Stomach (tissue), 9 donors: ENCODE data around the gene ARHGAP32. TPM values are rescaled to one million over a fixed set of nuclear protein-coding genes. Genes with fewer than 3 reads are reported as not detected.

Experiments
- DNase-seq, 2 donors: peaks; one replicate each; pipeline versions ENCODE4 v3.0.0 to v3.0.0-alpha.2; 2013 to 2019
- H3K27ac ChIP-seq, 5 donors: fragments of 200-600 bp in 4 of 5; sonication (generic) in 4 of 5; one replicate each; pipeline ENCODE4 v1.5.1; 2013 to 2019; ENCODE audit warnings: mild to moderate bottlenecking in 1 of 5, moderate library complexity in 1 of 5
- H3K27me3 ChIP-seq, 3 donors: fragments of 200-600 bp; sonication (generic); one replicate each; pipeline ENCODE4 v1.5.1; 2017 to 2019; ENCODE audit warnings: mixed run types in 1 of 3
- H3K36me3 ChIP-seq, 4 donors: fragments of 200-600 bp; sonication (generic); 1 replicate in 3 of 4; 2 replicates in 1 of 4; pipeline ENCODE4 v1.5.1; 2016 to 2019
- H3K4me1 ChIP-seq, 4 donors: fragments of 200-600 bp; sonication (generic); one replicate each; pipeline ENCODE4 v1.5.1; 2016 to 2019
- H3K4me3 ChIP-seq, 4 donors: fragments of 200-600 bp; sonication (generic) in 3 of 4; one replicate each; pipeline ENCODE4 v1.5.1; 2016 to 2019; ENCODE audit warnings: mild to moderate bottlenecking in 1 of 4
- H3K9me3 ChIP-seq, 4 donors: fragments of 200-600 bp; sonication (generic); one replicate each; pipeline ENCODE4 v1.5.1; 2016 to 2019
- EP300 ChIP-seq: sonication (generic); formaldehyde crosslinking; IDR thresholded peaks from one replicate; pipeline ENCODE4 v1.6.1; 2017; ENCODE audit warnings: antibody characterized with exemption
- POLR2A ChIP-seq, 4 donors: fragments of 450-650 bp; IDR thresholded peaks; one replicate each; pipeline ENCODE4 v1.6.1; 2016; ENCODE audit warnings: antibody characterized with exemption in 4 of 4, control low read depth in 2 of 4, mild to moderate bottlenecking in 1 of 4, moderate library complexity in 1 of 4
- POLR2AphosphoS5 ChIP-seq, 3 donors: sonication (generic); formaldehyde crosslinking; IDR thresholded peaks; one replicate each; pipeline ENCODE4 v1.6.1; 2016; ENCODE audit warnings: antibody characterized with exemption in 3 of 3
- WGBS, 5 donors: extraction: QIAGEN DNeasy Blood & Tissue Kit in 3 of 5; methylation state at CpG; one replicate each; pipeline versions ENCODE4 v1.1.5 to v1.1.7; 2013 to 2018; 5-methylcytosine and 5-hydroxymethylcytosine counted together
- intact Hi-C: fragments of 100-400 bp; cut with DNase I; formaldehyde crosslinking; loops from one replicate; pipeline ENCODE4 v1.15.1; 2023; ENCODE audit warnings: low total_unique reads
- polyA plus RNA-seq, 3 donors: library from polyadenylated mRNA; stranded (reverse); fragments of 200-250 nt; gene quantifications; one replicate each; pipeline ENCODE4 v1.2.3, GENCODE V29; 2013
- total RNA-seq, 5 donors: library from RNA; depleted of rRNA; stranded (reverse); fragments of >200 nt; gene quantifications; one replicate each; pipeline versions ENCODE4 v1.1.0 to v1.2.3, GENCODE V29; 2014 to 2016
- TF ChIP-seq, protein P1 (sequence below), 7 experiments: fragments of 450-650 bp in 4 of 7; fragments of 200-600 bp in 3 of 7; sonication (generic) in 3 of 7; IDR thresholded peaks; one replicate each; pipeline ENCODE4 v1.5.1; 2016 to 2019; ENCODE audit warnings: antibody characterized with exemption in 7 of 7, control low read depth in 2 of 7, mild to moderate bottlenecking in 1 of 7
- donor health status: healthy with polysubstance abuse.
- donor health status: Bipolar disorder and iron deficiency.
- donor health status: healthy.

Gene ARHGAP32
- total and polyA plus RNA-seq, 8 donors, result 2.9 to 70.1 (median 34.3) TPM

DNA sequence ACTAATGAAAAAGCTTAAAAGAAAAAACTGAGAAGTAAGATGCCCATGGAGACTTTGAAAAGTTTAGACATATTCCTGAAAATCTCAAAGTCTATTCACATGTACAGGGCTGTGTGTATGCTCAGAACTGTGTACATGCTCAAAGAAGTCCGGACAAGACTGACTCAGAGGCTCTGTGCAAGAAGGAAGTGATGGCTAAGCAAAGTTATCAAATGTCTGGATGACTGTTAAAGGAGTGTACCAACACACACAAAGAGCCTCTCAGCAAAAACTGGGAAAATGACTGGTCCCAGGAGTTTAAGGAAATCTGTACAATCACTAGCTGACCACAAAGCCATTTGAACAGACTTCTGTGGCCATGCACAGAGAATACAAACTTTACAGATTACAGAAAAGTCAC is 33.1 kb upstream of the ARHGAP32 start:
- no peak overlapping the region for H3K27ac ChIP-seq
- peak in 1 of 3 donors; percentile 26 for TF ChIP-seq POLR2AphosphoS5 (IDR thresholded peaks at IDR 0.05)
- no peak for TF ChIP-seq POLR2A (IDR thresholded peaks at IDR 0.05)
- WGBS, 5 donors, result 71 to 88% (median 76%) methylated on average over 1 of the region's 1 CpG
- H3K4me3 ChIP-seq, result no peak overlapping the region
- no peaks in the 10 kb centered on the region for H3K36me3 ChIP-seq
- no peak for DNase-seq
- peaks cover 0 to 7% (median 3%) of the 10 kb centered on the region in 4 donors for H3K4me1 ChIP-seq
- intact Hi-C loops, result no loop called here
- peaks cover 0 to 28% (median 8%) of the 10 kb centered on the region in 4 donors for H3K9me3 ChIP-seq
- H3K27me3 ChIP-seq, result no peaks in the 10 kb centered on the region

DNA sequence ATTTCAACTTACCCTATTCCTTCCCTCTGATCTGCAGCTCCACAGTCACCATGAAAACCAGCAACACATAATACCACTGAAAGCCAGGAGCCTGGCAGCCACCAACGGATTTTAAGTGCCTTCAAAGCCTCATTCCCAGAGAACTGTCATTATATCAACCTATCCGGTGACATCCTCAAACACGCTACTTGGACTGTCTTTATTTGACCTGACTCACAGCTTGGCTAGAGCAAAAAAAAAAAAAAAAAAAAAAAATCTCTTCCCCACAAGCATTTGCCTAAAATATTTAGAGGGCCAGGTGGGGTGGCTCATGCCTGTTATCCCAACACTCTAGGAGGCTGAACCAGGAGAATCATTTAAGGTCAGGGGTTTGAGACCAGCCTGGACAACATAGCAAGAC is 32.4 kb upstream of the ARHGAP32 start:
- DNase-seq, result no peak
- no peak for TF ChIP-seq POLR2AphosphoS5 (IDR thresholded peaks at IDR 0.05)
- TF ChIP-seq POLR2A (IDR thresholded peaks at IDR 0.05), result no peak
- WGBS, 5 donors, result 81 to 94% (median 90%) methylated on average over 3 of the region's 3 CpGs
- Histone ChIP-seq H3K27me3 (no peaks in the 10 kb centered on the region), H3K9me3 (peaks cover 0 to 28% (median 8%) of the 10 kb centered on the region in 4 donors), H3K36me3 (no peaks in the 10 kb centered on the region), H3K4me3 (no peak overlapping the region), H3K4me1 (peaks cover 0 to 7% (median 3%) of the 10 kb centered on the region in 4 donors), H3K27ac (no peak overlapping the region)
- intact Hi-C loops, result no loop called here

DNA sequence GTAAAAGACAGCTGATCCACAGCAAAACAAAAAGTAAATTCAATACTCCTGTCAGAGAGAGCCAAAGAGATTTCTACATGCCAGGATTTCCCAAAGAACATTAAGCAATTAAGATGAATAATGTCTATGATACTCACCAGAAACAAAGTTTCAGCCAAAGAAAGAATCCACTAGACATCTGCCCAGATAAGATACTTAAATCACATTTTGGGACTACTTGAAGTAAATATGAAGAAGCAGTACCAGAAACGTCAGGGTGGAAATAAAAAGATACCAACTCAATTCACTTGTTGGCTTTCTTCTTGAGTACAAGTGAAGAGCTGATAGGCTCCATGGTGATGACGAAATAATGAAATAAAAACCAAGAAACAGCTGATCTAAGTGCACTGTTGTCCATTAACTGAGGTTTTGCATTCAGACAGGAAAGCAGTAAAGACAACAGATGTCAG is 31.6 kb upstream of the ARHGAP32 start:
- Histone ChIP-seq H3K27ac (no peak overlapping the region), H3K9me3 (peaks cover 0 to 28% (median 8%) of the 10 kb centered on the region in 4 donors), H3K36me3 (no peaks in the 10 kb centered on the region), H3K4me3 (no peak overlapping the region), H3K27me3 (no peaks in the 10 kb centered on the region), H3K4me1 (peaks cover 0 to 7% (median 3%) of the 10 kb centered on the region in 4 donors)
- intact Hi-C loops, result no loop called here
- no peak for TF ChIP-seq POLR2AphosphoS5 (IDR thresholded peaks at IDR 0.05)
- no peak for TF ChIP-seq POLR2A (IDR thresholded peaks at IDR 0.05)
- TF ChIP-seq, protein P1, sequence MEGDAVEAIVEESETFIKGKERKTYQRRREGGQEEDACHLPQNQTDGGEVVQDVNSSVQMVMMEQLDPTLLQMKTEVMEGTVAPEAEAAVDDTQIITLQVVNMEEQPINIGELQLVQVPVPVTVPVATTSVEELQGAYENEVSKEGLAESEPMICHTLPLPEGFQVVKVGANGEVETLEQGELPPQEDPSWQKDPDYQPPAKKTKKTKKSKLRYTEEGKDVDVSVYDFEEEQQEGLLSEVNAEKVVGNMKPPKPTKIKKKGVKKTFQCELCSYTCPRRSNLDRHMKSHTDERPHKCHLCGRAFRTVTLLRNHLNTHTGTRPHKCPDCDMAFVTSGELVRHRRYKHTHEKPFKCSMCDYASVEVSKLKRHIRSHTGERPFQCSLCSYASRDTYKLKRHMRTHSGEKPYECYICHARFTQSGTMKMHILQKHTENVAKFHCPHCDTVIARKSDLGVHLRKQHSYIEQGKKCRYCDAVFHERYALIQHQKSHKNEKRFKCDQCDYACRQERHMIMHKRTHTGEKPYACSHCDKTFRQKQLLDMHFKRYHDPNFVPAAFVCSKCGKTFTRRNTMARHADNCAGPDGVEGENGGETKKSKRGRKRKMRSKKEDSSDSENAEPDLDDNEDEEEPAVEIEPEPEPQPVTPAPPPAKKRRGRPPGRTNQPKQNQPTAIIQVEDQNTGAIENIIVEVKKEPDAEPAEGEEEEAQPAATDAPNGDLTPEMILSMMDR (IDR thresholded peaks at IDR 0.05), result no peak
- TF ChIP-seq EP300, result no peak
- 51 to 70% (median 68%) methylated on average over 2 of the region's 2 CpGs for WGBS, 5 donors
- no peak for DNase-seq

DNA sequence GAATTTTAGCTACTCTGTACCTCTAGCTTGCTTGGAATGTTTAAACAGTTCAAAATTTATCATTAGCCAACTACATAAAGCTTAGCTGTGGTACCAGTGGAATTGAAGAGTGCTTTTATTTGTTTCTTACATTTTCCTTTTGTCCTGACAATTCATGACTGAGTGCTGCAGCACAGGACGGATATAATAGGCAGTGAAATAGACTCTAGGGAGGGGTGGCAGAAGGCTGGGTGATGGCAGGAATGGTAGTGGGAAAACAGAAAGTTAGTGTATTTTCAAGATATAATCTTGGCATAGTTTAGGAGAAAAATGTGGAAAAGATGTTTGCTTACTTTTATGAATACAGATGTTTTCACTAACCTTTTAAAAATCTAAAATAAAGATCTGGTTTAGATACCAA is 31.1 kb upstream of the ARHGAP32 start:
- WGBS, 5 donors, result 51 to 80% (median 57%) methylated on average over 1 of the region's 1 CpG

DNA sequence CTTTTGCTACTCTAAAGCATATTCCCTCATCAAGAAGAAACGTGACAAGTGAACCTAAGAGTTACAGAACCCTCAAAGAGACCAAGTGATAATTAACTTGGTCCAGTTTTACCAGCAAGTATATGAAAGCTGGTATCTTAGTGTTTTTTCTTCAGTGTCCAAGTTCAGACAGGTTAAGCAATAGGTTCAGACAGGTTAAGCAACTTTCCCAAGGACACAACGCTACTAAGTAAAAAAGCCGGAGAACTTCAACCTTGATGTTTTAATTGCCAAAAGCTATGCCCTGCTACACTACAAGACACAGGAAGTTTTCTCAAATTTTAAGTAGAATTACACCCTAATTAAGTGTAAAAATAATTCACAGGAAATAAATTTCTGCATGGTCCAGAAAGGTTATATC is 30.0 kb upstream of the ARHGAP32 start:
- H3K4me3 ChIP-seq, result no peak overlapping the region
- H3K27ac ChIP-seq, result no peak overlapping the region
- no peaks in the 10 kb centered on the region for H3K36me3 ChIP-seq
- H3K27me3 ChIP-seq, result no peaks in the 10 kb centered on the region
- DNase-seq, result no peak
- no peak for TF ChIP-seq POLR2AphosphoS5 (IDR thresholded peaks at IDR 0.05)
- no peak for TF ChIP-seq EP300
- TF ChIP-seq, protein P1 (IDR thresholded peaks at IDR 0.05), result no peak
- no peak for TF ChIP-seq POLR2A (IDR thresholded peaks at IDR 0.05)
- intact Hi-C loops, result no loop called here
- peaks cover 0 to 7% (median 3%) of the 10 kb centered on the region in 4 donors for H3K4me1 ChIP-seq
- H3K9me3 ChIP-seq, result peaks cover 0 to 23% (median 7%) of the 10 kb centered on the region in 4 donors
- 62 to 89% (median 81%) methylated on average over 3 of the region's 3 CpGs for WGBS, 5 donors

More for the DNA sequence above, 31.1 kb upstream of the ARHGAP32 start:
- peaks cover 0 to 28% (median 8%) of the 10 kb centered on the region in 4 donors for H3K9me3 ChIP-seq
- H3K4me3 ChIP-seq, result no peak overlapping the region
- H3K36me3 ChIP-seq, result no peaks in the 10 kb centered on the region
- peaks cover 0 to 7% (median 3%) of the 10 kb centered on the region in 4 donors for H3K4me1 ChIP-seq
- DNase-seq, result no peak
- TF ChIP-seq EP300 (no peak), POLR2A (IDR thresholded peaks at IDR 0.05) (no peak), POLR2AphosphoS5 (IDR thresholded peaks at IDR 0.05) (no peak)
- TF ChIP-seq, protein P1 (IDR thresholded peaks at IDR 0.05), result no peak
- no peak overlapping the region for H3K27ac ChIP-seq
- intact Hi-C loops, result no loop called here
- H3K27me3 ChIP-seq, result no peaks in the 10 kb centered on the region
